Fibroblast of upper back skin (primary cell): ENCODE data around the gene TXNRD2.

Experiments used
- DNase-seq: peaks from one replicate; pipeline ENCODE4 v3.0.0-alpha.2; 2013

TXNRD2 gene

GRCh38 chr22:19979712-19980493 lies 38.3 kb upstream of the TXNRD2 start:
- DNase-seq: no peak

- no peak for DNase-seq
Measured at GRCh38 chr22:19978748-19979147, 37.1 kb upstream of the TXNRD2 start.

- no peak for DNase-seq
Measured at GRCh38 chr22:19977296-19978243, 36.0 kb upstream of the TXNRD2 start.

- no peak for DNase-seq
Measured at GRCh38 chr22:19976671-19977070, 35.1 kb upstream of the TXNRD2 start.

- no peak for DNase-seq
Measured at GRCh38 chr22:19975707-19976035, 34.1 kb upstream of the TXNRD2 start.

- DNase-seq: no peak
Measured at GRCh38 chr22:19974935-19975706, 33.5 kb upstream of the TXNRD2 start.

- DNase-seq: peak; percentile 39
Measured at GRCh38 chr22:19974268-19974861, 32.7 kb upstream of the TXNRD2 start.

- DNase-seq: no peak
Measured at GRCh38 chr22:19973551-19974267, 32.1 kb upstream of the TXNRD2 start.

GRCh38 chr22:19972652-19973550 lies 31.3 kb upstream of the TXNRD2 start:
- DNase-seq: no peak

GRCh38 chr22:19972251-19972650 lies 30.6 kb upstream of the TXNRD2 start:
- DNase-seq: no peak

- no peak for DNase-seq
Measured at GRCh38 chr22:19971276-19972124, 29.9 kb upstream of the TXNRD2 start.

- peak; percentile 49 for DNase-seq
Measured at GRCh38 chr22:19970479-19971275, 29.1 kb upstream of the TXNRD2 start.

GRCh38 chr22:19970031-19970478 lies 28.4 kb upstream of the TXNRD2 start:
- DNase-seq: no peak

GRCh38 chr22:19969141-19969928 lies 27.7 kb upstream of the TXNRD2 start:
- no peak for DNase-seq

GRCh38 chr22:19968450-19968891 lies 26.9 kb upstream of the TXNRD2 start:
- no peak for DNase-seq

- no peak for DNase-seq
Measured at GRCh38 chr22:19967850-19968449, 26.3 kb upstream of the TXNRD2 start.

- no peak for DNase-seq
Measured at GRCh38 chr22:19966908-19967750, 25.5 kb upstream of the TXNRD2 start.
